ENCODE results near the gene ANXA4.

The ANXA4 gene
- long read RNA-seq, full-length matches to known transcripts: 158 of 196 reads
- long read RNA-seq, partial matches to known transcripts: 7 of 196 reads
- long read RNA-seq, other reads (novel, unspliced or antisense): 31 of 196 reads

DNA sequence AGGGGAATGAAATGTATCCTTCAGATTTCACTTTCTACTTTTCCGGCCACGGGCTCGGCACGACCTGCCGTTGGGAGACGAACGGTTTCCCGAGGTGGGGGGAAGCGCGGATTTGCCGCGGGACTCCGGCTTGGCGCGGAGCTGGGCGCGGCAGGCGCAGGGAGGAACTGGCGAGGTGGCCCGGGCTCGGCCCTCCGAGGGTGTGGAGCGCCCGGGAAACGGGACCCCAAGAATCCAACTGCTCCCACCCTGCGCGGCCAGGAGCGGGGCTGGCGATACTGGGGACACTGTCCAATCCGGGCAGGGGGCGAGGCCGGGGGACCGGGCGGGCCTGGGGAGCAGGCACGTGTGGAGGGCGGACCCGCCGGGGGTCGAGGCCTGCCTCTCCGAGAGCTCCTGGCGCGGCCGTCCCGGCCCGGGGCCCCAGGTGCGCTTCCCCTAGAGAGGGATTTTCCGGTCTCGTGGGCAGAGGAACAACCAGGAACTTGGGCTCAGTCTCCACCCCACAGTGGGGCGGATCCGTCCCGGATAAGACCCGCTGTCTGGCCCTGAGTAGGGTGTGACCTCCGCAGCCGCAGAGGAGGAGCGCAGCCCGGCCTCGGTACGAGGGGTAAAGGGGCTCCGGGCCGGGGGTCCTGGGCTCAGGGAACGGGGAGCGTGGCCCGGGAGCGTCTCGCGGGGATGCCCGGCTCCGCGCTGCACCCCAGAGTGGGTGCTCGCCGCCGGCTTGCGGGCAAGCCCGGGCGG lies at the start of gene ANXA4:
TSS of gene ANXA4 (plus strand) at position 560 of the 747 bp plus-strand sequence. CDS start 39,432 bp downstream, outside the sequence.
- Histone ChIP-seq H3K27ac (replicated peaks) (peak within 1 kb of the TSS; percentile 91), H3K4me3 (replicated peaks; ENCODE audit: insufficient read depth, low read length) (peak within 1 kb of the TSS; percentile 85), H3K27me3 (ENCODE audit: insufficient read depth, poor library complexity, severe bottlenecking) (no peaks in the 10 kb centered on the region)
- peak; percentile 61 to 84 for DNase-seq (ENCODE audit: low read depth in 1 of 2, low spot score in 1 of 2)
- TF ChIP-seq SPI1 (IDR thresholded peaks at IDR 0.05; ENCODE audit: borderline replicate concordance, low read depth) (peak; percentile 50; the same call in 1 of the 2 replicates), GABPA (IDR thresholded peaks at IDR 0.05; ENCODE audit: low read depth) (0 out of 2 replicates have a peak, but pooled peaks have one; percentile 24), POLR2AphosphoS5 (IDR thresholded peaks at IDR 0.05; ENCODE audit: low read depth) (peak; percentile 68)
- TF ChIP-seq, protein P1, sequence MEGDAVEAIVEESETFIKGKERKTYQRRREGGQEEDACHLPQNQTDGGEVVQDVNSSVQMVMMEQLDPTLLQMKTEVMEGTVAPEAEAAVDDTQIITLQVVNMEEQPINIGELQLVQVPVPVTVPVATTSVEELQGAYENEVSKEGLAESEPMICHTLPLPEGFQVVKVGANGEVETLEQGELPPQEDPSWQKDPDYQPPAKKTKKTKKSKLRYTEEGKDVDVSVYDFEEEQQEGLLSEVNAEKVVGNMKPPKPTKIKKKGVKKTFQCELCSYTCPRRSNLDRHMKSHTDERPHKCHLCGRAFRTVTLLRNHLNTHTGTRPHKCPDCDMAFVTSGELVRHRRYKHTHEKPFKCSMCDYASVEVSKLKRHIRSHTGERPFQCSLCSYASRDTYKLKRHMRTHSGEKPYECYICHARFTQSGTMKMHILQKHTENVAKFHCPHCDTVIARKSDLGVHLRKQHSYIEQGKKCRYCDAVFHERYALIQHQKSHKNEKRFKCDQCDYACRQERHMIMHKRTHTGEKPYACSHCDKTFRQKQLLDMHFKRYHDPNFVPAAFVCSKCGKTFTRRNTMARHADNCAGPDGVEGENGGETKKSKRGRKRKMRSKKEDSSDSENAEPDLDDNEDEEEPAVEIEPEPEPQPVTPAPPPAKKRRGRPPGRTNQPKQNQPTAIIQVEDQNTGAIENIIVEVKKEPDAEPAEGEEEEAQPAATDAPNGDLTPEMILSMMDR (IDR thresholded peaks at IDR 0.05; ENCODE audit: insufficient read depth, low read length): no peak
- TF ChIP-seq, protein P2, sequence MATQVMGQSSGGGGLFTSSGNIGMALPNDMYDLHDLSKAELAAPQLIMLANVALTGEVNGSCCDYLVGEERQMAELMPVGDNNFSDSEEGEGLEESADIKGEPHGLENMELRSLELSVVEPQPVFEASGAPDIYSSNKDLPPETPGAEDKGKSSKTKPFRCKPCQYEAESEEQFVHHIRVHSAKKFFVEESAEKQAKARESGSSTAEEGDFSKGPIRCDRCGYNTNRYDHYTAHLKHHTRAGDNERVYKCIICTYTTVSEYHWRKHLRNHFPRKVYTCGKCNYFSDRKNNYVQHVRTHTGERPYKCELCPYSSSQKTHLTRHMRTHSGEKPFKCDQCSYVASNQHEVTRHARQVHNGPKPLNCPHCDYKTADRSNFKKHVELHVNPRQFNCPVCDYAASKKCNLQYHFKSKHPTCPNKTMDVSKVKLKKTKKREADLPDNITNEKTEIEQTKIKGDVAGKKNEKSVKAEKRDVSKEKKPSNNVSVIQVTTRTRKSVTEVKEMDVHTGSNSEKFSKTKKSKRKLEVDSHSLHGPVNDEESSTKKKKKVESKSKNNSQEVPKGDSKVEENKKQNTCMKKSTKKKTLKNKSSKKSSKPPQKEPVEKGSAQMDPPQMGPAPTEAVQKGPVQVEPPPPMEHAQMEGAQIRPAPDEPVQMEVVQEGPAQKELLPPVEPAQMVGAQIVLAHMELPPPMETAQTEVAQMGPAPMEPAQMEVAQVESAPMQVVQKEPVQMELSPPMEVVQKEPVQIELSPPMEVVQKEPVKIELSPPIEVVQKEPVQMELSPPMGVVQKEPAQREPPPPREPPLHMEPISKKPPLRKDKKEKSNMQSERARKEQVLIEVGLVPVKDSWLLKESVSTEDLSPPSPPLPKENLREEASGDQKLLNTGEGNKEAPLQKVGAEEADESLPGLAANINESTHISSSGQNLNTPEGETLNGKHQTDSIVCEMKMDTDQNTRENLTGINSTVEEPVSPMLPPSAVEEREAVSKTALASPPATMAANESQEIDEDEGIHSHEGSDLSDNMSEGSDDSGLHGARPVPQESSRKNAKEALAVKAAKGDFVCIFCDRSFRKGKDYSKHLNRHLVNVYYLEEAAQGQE (IDR thresholded peaks at IDR 0.05; ENCODE audit: insufficient replicate concordance, low read depth): no peak

DNA sequence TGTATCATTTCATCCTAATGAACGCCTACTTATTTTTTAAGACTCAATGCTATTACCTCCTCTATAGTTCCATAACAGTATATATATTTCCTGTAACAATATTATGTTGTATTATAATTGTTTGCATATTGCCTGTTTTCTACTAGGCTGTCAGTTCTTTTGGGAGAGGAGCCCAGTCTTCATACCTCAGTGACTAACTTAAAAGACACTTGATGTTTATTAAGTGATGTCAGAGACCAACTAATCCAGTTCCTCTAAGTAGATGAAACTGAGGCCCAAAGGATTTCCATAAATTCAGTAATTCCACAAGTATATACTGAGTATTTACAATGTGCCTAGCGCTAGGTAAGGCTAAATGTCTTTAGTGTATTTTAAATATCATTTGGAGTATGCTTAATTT lies 49.5 kb upstream of the ANXA4 start:
- Histone ChIP-seq H3K27me3 (ENCODE audit: insufficient read depth, poor library complexity, severe bottlenecking) (no peaks in the 10 kb centered on the region), H3K4me3 (replicated peaks; ENCODE audit: insufficient read depth, low read length) (no peak overlapping the region), H3K27ac (replicated peaks) (peak overlapping the region; percentile 80; the same call in 1 of the 2 replicates)
- DNase-seq (ENCODE audit: low read depth in 1 of 2, low spot score in 1 of 2): no peak
- TF ChIP-seq SPI1 (IDR thresholded peaks at IDR 0.05; ENCODE audit: borderline replicate concordance, low read depth): no peak
- TF ChIP-seq, protein P1 (IDR thresholded peaks at IDR 0.05; ENCODE audit: insufficient read depth, low read length): no peak

- Histone ChIP-seq H3K27me3 (ENCODE audit: insufficient read depth, poor library complexity, severe bottlenecking) (no peaks in the 10 kb centered on the region), H3K4me3 (replicated peaks; ENCODE audit: insufficient read depth, low read length) (no peak overlapping the region), H3K27ac (replicated peaks) (peak overlapping the region; percentile 80)
- DNase-seq (ENCODE audit: low read depth in 1 of 2, low spot score in 1 of 2): peak in 1 of 2 experiments; percentile 89
- TF ChIP-seq GABPA (IDR thresholded peaks at IDR 0.05; ENCODE audit: low read depth) (peak; percentile 56; the same call in 1 of the 2 replicates), SPI1 (IDR thresholded peaks at IDR 0.05; ENCODE audit: borderline replicate concordance, low read depth) (peak; percentile 68; the same call in 1 of the 2 replicates), POLR2AphosphoS5 (IDR thresholded peaks at IDR 0.05; ENCODE audit: low read depth) (peak; percentile 87)
- TF ChIP-seq, protein P1 (IDR thresholded peaks at IDR 0.05; ENCODE audit: insufficient read depth, low read length): no peak
- TF ChIP-seq, protein P2 (IDR thresholded peaks at IDR 0.05; ENCODE audit: insufficient replicate concordance, low read depth): no peak
These were observed 48.7 kb upstream of the ANXA4 start for GRCh38 chr2:69693059-69693774.
